Sciatic nerve (tissue), 2 donors: Measurements from ENCODE around the gene TPPP. TPM values are rescaled to one million over a fixed set of nuclear protein-coding genes. Genes with fewer than 3 reads are reported as not detected.
"Not testable (repeated sequence)": the region's sequence is repeated elsewhere in the genome, so short reads cannot be mapped to it uniquely, and the experiment has no call there.

ENCODE experiments used
- ATAC-seq: fragments of 200-7000 bp; cut with Tn5 transposase; one replicate; pipeline ENCODE4 v1.9.1; 2020; ENCODE audit warnings: mild to moderate bottlenecking, moderate library complexity
- DNase-seq: peaks from one replicate; pipeline ENCODE4 v3.0.0-alpha.2; 2020; ENCODE audit warnings: low spot score
- intact Hi-C: fragments of 100-400 bp; cut with DNase I; formaldehyde crosslinking; loops from one replicate; pipeline ENCODE4 v1.14.2; 2022
- total RNA-seq: library from RNA; stranded (reverse); fragmentation: NEBNext Ultra II Directional; extraction: Animal tissue kit (Norgen Biotek cat#: 25700); gene quantifications from one replicate; pipeline ENCODE4 v1.2.1, GENCODE V29; 2021
- donor health status: DM: no; HTN: no; CAD: no.
- donor health status: DM: no; HTN: no; CAD: no.

The TPPP gene
- total RNA-seq: 3.4 TPM

DNA sequence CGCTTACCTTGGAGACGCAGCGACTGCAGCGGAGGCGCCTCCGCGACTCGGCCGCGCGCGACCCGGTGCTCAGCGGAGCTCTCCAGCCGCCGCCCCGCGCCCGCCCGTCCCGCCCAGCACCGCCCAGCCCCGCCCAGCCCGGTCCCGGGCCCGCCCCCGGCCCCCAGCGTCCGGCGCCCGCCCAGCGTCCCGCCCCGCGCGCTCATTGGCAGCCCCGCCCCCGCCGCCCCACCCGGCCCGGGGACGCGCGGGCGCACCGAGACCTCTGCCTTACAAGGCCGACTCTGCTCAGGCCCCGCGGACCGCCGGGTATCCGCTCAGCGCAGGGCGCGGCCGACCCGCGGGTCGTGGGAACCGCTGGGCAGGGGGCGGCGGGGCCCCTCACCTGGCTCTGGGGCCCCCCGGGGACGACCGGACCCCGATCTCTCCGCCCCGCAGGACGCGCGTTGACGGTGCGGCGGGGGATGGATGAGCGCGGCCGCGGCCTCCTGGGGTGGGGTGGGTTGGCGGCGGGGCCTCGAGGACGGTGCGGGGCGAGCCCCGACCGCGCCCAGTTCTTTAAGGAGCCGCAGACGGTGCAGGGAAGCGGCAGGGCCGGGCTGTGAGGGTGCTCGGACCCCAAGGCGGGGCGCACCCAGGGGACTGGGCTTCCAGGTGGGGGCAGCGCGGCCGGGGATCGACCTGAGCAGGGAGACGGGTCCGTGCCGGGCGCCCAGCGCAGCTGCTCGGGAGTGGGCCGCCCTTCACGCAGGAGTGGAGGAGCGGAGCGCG is at the start of gene TPPP:
Gene TPPP, minus strand, starts transcription at position 82 of the 771 bp plus-strand sequence. CDS start 15,292 bp downstream, outside the sequence.
- peak; percentile 87 for ATAC-seq
- intact Hi-C loops: not testable (repeated sequence)
- DNase-seq: peak; percentile 91

DNA sequence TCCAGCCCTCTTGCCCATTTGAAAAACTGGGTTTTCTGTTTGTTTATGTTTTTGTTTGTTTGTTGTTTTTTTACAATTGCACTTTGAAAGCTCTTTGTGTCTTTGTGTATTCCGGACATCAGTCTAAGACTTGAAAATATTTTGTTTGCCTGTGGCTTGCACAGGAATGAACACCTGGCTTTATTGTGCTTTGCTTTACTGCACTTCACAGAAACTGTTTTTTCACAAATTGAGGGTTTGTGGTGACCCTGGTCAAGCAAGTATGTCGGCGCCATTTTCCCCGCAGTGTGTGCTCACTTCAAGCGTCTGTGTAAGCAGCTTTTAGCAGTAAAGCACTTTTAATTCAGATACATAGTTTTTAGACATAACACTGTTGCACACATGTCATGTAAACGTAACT is 49.1 kb upstream of the TPPP start:
- ATAC-seq, intact Hi-C loops, DNase-seq: not testable (repeated sequence)

DNA sequence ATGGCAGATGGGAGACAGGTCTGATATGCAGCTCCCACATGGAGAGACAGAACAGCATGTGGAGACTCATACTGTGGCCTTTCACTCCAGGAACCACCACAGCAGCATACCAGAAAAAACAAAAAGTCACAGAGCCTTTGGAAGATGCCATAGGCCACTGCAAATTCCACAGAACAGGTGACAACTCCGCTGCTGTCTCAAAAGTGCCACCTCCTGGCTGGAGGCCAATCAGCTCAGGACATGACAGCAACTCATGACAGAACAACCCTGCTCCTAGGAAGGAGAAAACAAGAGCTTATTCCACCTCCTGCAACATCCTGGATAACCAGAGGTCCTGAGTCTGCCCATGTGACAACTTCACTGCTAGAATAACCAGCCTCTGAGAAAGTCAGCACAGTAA is 41.0 kb upstream of the TPPP start:
- DNase-seq, ATAC-seq, intact Hi-C loops: not testable (repeated sequence)

DNA sequence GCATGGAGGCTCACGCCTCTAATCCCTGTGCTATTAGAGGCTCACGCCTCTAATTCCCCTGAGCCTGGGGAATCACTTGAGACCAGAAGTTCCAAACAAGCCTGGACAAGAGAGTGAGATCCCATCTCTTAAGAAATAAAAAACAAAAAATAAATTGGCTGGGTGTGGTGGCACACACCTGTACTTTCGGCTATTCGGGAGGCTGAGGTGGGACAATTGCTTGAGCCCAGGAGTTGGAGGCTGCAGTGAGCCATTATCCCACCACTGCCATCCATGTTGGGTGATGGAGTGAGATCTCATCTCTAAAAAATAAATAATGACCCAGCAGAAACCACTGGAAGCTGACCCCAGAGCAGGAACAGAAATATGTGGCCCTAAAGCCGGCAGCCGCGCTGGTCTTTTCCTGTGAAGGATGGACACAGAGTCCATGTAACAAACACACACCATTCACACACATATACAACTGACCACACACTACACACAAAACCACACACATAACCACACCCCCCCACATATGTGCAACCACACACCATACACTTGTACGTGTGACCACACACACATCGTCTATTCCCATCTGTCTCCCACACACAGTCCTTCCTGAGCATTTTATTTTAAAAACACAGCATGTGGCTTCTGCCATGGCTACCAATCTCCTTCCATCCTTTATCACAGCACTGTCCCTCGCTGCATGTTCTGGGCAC is 39.8 kb upstream of the TPPP start:
- intact Hi-C loops, ATAC-seq, DNase-seq: not testable (repeated sequence)

DNA sequence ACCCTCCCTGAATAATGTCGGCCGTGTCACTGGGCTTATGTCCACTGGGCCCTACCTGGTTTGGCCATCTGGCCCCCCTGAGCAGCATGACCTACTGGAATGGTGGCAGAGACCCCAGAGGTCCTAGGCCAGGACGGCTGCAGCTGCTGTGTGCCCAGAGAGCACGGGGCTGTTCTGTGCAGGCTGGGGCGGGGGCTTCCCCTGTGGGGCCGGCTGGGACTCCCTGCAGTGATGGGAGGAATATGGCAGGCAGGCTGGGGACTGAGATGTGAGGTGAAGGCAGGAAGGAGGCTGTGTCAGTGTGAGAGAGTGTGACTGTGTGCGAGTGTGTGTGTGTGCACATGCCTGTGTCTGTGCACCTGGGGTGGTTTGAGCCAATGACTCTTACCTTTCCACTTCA is 36.1 kb upstream of the TPPP start:
- intact Hi-C loops, DNase-seq, ATAC-seq: not testable (repeated sequence)

DNA sequence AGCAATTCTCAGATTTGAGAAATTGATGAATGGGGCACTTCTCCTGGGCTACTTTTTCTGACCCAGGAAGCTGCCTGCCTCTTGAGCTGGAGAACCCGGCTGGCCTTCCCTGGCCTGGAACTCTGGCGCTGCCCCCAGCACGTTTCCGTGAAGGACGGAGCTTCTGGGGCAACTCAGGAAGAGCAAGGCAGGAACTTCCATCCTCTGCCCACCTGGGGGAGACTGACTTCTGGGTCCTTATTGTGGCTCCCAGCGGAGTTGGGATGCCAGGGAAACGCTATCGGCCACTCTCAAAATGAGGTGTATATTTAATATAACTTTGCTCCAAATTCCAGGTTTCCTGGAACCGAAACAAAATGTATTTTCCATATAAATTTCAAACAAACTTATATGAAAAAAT is 33.9 kb upstream of the TPPP start:
- not testable (repeated sequence) for ATAC-seq

DNA sequence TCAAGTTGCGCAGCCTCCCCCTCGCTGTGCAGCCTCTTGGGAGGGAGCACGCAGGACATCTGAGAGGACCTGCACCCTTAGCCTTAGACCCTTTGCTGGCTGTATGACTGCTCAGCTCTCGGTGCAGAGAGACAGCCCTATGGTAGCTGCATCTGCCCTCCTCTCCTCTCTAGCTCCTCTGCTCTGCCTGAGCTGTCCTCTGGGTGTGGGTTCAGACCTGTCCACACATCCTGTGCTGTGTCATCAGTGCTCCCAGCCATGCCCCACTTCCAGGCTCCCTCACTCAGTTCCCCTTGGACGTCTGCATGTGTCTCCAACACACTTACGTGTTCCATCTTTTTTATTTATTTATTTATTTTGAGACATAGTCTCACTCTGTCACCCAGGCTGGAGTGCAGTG is 30.7 kb upstream of the TPPP start:
- intact Hi-C loops, ATAC-seq, DNase-seq: not testable (repeated sequence)

More for the DNA sequence above, 33.9 kb upstream of the TPPP start:
- intact Hi-C loops, DNase-seq: not testable (repeated sequence)

DNA sequence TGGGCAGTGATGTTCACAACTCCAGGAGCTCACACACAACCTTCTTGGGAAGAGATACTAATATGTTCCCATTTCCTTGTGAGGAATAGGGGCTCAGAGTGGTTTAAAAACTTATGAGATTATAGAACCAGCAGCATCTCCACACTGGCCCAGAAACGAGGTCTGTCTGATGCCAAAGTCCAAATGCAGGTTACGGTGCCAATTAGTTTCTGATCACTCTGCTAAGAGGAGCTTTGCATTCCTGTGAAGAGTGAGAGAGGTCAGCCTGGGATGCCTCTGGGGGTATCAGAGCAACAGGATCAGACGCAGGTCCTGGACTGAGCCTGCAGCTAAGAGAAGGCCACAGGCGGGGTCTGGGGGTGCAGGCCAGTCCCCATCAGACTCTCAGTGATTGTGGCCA is 30.2 kb upstream of the TPPP start:
- intact Hi-C loops, ATAC-seq, DNase-seq: not testable (repeated sequence)

DNA sequence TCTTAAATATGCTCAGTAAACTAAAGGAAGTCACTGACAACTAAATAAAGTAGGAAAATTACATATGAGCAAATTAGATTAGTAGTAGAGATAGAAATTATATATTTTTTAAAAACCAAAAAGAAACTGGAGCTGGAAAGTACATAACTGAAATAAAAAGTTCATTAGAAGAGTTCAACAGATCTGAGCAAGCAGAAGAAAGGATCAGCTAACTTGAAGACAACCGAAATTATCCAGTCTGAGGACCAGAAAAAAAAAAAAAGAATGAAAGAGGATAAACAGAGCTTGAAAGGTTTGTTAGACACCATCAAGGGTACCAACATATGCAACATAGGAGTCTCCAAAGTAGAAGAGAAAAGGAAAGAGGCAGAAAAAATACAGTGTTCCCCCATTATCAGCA is 26.2 kb upstream of the TPPP start:
- ATAC-seq, intact Hi-C loops, DNase-seq: not testable (repeated sequence)

DNA sequence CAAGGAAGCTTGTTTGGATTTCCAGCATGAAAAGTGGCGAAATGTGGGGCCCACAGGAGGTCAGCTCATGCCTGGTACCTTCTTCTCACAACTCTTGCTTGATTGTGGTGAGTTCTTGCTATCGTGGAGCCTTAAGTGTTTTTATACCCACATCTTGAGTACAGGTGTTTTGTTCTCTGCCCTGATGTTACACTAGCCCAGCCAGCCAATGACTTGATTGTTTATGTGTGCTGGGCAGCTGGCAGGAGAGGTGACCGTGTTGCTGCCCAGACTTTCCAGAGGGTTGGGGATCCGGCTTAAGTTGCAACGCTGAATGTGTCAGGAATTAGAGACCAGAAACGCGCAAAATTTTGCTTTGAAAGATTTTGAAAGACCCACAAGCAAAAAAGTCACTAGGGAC is 24.0 kb upstream of the TPPP start:
- ATAC-seq: no peak
- intact Hi-C loops: no loop called here
- no peak for DNase-seq

DNA sequence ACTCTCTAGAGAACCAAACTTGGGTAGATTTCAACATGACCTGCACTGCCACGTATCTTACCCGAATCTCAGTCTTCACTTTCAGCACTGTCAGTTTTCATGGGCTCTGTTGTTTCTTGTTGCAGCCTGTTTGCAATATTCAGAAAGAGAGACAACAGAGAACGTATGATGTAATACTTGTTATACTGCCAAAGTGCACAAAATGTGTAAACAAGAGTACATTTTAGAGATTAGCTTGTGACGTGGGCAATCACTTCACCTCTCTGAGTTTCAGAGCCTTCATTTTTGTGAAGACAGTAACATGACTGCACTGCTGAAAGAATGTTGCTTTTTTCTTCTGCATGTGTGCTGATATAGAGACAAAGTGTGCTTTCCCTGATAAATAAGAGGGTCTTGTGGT is 23.6 kb upstream of the TPPP start:
- intact Hi-C loops, ATAC-seq, DNase-seq: not testable (repeated sequence)

DNA sequence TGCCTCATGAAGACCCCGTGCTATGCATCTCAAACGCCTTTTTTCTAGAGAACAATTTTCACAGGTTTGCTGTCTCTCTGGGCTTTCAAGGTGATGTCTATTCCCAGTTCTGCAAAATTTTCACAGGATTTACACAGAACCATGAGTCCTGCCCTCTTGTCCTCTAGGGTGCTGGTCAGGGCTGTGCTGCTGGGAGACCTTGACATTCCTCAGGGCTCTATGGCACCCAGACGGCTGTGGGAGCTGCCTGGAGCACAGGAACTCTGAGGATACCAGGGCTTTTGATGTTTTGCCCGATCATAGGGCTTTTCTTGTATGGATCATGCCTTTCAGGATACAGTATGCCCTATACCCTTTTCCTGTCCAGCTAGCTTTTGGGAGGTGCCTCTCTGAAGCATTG is 22.5 kb upstream of the TPPP start:
- ATAC-seq, intact Hi-C loops, DNase-seq: not testable (repeated sequence)

DNA sequence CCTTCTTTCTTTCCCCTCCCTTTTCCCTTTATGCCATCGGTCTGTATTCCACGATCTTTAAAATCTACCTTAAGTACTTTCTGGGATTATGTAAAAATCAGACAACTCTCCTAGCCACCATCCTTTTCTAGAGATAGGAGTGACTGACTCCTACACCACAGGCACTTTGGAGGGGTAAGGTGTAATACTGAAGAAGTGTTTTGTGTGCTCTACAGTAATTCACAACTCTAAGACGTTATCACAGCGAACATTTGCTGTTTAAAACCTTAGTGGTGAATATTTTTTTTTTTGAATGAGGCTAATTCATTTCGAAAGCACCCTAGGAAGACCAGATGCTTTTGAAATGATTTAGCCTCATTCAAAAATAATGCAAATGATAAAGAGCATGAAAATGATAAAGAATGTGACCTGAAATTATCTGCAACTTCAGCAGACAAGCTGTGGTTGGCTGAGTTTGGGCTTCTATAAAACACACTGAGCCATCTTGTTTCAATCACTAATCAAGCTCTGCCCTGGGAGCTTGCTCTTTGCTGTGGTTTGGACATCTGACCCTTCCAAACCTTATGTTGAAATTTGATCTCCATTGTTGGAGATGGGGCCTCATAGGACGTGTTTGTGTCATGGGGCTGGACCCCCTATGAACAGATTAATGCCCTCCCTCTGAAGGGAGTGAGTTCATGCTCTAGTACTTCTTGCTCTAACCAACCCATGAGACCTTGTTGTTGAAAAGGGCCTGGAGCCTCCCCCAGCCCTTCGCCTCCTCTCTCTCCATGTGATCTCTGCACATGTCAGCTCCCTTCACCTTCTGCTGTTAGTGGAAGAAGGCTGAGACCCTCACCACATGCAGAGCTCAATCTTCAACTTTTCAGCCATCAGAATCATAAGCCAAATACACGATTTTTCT is 21.3 kb upstream of the TPPP start:
- DNase-seq, intact Hi-C loops, ATAC-seq: not testable (repeated sequence)

DNA sequence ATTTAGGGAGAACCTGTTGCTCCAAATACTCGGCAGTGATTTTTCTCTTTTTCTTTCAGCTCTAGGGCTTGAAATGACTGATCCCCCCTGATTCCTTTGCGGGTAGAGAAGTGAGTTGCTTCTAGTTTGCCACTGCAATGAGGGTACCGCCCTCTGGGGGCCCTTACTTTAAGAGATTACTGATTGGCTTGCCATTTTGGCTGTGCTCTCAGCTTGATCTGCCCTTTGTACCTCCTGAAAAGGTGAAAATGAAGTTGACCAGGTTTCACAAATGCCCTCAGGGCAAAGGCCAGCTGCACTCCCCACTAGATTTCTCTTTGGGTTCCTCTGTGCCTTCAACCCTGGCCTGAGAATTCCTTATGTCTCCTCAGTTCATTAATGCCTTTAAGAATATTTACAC is 20.5 kb upstream of the TPPP start:
- ATAC-seq, intact Hi-C loops, DNase-seq: not testable (repeated sequence)

DNA sequence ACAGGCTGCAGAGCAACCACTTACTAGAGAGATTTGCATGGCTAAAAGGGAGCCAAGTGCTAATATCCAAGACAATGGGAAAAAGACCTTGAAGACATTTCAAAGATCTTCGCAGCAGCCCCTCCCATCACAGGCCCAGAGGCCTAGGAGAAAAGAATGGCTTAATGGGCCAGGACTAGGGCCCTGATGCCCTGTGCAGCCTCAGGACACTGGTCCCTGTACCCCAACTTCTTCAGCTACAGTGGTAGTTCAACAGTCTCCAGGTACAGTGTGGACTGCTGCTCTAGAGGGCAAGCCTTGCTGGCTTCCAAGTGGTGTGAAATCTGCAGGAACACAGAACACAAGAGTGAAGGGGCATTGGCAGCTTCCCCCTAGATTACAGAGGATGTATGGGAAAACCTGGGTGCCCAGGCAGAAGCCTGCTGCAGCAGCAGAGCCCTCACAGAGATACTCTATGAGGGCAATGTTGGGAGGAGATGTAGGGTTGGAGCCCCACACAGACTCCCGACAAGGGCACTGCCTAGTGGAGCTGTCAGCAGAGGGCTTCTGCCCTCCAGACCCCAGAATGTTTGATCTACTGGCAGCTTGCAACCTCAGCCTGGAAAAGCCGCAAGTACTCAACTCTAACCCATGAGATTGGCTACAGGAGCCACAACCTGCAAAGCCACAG is 15.8 kb upstream of the TPPP start:
- DNase-seq, intact Hi-C loops, ATAC-seq: not testable (repeated sequence)

DNA sequence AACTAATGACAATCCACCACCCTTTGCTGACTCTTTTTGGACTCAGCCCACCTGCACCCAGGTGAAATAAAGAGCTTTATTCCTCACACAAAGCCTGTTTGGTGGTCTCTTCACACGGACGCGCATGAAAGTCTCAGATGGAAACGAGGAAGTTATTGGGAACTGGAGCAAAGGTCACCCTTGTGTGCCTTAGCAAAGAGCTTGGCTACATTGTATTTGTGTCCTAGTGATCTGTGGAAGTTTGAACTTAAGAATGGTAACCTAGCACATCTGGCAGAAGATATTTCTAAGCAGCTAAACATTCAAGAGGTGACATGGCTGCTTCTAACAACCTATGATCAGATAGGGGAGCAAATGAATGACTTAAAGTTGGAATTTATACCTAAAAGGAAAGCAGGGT is 15.2 kb upstream of the TPPP start:
- DNase-seq, intact Hi-C loops, ATAC-seq: not testable (repeated sequence)

DNA sequence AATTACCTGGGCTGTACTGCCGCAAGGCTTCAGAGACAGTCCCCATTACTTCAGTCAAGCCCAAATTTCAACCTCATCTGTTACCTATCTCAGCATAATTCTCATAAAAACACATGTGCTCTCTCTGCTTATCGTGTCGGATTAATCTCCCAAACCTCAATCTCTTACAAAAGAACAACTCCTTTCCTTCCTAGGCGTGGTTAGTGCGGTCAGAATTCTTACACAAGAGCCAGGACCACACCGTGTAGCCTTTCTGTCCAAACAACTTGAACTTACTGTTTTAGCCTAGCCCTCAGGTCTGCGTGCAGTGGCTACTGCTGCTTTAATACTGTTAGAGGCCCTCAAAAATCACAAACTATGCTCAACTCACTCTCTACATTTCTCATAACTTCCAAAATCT is 13.0 kb upstream of the TPPP start:
- DNase-seq, ATAC-seq, intact Hi-C loops: not testable (repeated sequence)
